WTC11 (cell line): Measurements from ENCODE around the gene LRRIQ1. TPM values are rescaled to one million over a fixed set of nuclear protein-coding genes. Genes with fewer than 3 reads are reported as not detected.
"Not testable (repeated sequence)": the region's sequence is repeated elsewhere in the genome, so short reads cannot be mapped to it uniquely, and the experiment has no call there.

Experiments used
- ATAC-seq: fragments of 200-7000 bp; cut with Tn5 transposase; 2 replicates; pipeline ENCODE4 v1.10.0; 2021; ENCODE audit warnings: mild to moderate bottlenecking, moderate library complexity
- CTCF ChIA-PET: fragments of 300-600 bp; sonication (Branson Sonifier 250); formaldehyde crosslinking; loops from one replicate; lab custom pipeline; 2021; ENCODE audit warnings: antibody characterized with exemption; lab: Charles Lee
- POLR2A ChIA-PET: fragments of 350-600 bp; sonication (Branson Sonifier 250); formaldehyde crosslinking; loops from one replicate; lab custom pipeline; 2021; ENCODE audit warnings: antibody characterized with exemption; lab: Charles Lee
- DNase-seq: peaks from one replicate; pipeline ENCODE4 v3.0.0; 2021; ENCODE audit warnings: low spot score
- H3K27ac Mint-ChIP-seq: 2 replicates; pipeline ENCODE4 v1.8.0; 2021; ENCODE audit warnings: mixed read lengths
- H3K27me3 Mint-ChIP-seq: 2 replicates; pipeline ENCODE4 v1.8.0; 2021; ENCODE audit warnings: low read depth, mild to moderate bottlenecking, moderate library complexity, mixed read lengths
- H3K36me3 Mint-ChIP-seq: 2 replicates; pipeline ENCODE4 v1.8.0; 2021; ENCODE audit warnings: mixed read lengths
- H3K4me1 Mint-ChIP-seq: 2 replicates; pipeline ENCODE4 v1.8.0; 2022; ENCODE audit warnings: mixed read lengths
- H3K4me3 Mint-ChIP-seq: 2 replicates; pipeline ENCODE4 v1.8.0; 2021; ENCODE audit warnings: mild to moderate bottlenecking, moderate library complexity, mixed read lengths
- H3K9me3 Mint-ChIP-seq: 2 replicates; pipeline ENCODE4 v1.8.0; 2021; ENCODE audit warnings: mixed read lengths
- AR ChIP-seq: fragments of 250-450 bp; sonication (Bioruptor Pico); IDR thresholded peaks from 2 replicates; pipeline ENCODE4 v1.9.0; 2021; ENCODE audit warnings: mild to moderate bottlenecking
- CDX4 ChIP-seq: fragments of 250-450 bp; sonication (Bioruptor Pico); IDR thresholded peaks from 2 replicates; pipeline ENCODE4 v1.9.0; 2021; ENCODE audit warnings: moderate library complexity, mild to moderate bottlenecking, inconsistent platforms, borderline replicate concordance
- E2F1 ChIP-seq: sonication (generic); formaldehyde crosslinking; IDR thresholded peaks from 2 replicates; pipeline ENCODE4 v1.8.0; 2022; ENCODE audit warnings: mild to moderate bottlenecking, missing genetic modification reagents
- E2F5 ChIP-seq: sonication (generic); formaldehyde crosslinking; IDR thresholded peaks from 2 replicates; pipeline ENCODE4 v1.8.1; 2022; ENCODE audit warnings: mild to moderate bottlenecking, moderate library complexity, missing genetic modification reagents
- EMX1 ChIP-seq: fragments of 250-450 bp; sonication (Bioruptor Pico); IDR thresholded peaks from 2 replicates; pipeline ENCODE4 v1.8.0; 2021; ENCODE audit warnings: mild to moderate bottlenecking
- FOXK1 ChIP-seq: sonication (generic); formaldehyde crosslinking; IDR thresholded peaks from 2 replicates; pipeline ENCODE4 v1.8.0; 2022; ENCODE audit warnings: mild to moderate bottlenecking, moderate library complexity, missing genetic modification reagents
- FOXP4 ChIP-seq: sonication (generic); formaldehyde crosslinking; IDR thresholded peaks from 2 replicates; pipeline ENCODE4 v1.8.0; 2022; ENCODE audit warnings: mild to moderate bottlenecking, missing genetic modification reagents
- KAT7 ChIP-seq: sonication (generic); formaldehyde crosslinking; IDR thresholded peaks from 2 replicates; pipeline ENCODE4 v1.8.1; 2023; ENCODE audit warnings: missing genetic modification reagents, mild to moderate bottlenecking, borderline replicate concordance
- OVOL2 ChIP-seq: fragments of 250-450 bp; sonication (Bioruptor Pico); IDR thresholded peaks from 2 replicates; pipeline ENCODE4 v1.9.0; 2021; ENCODE audit warnings: mild to moderate bottlenecking, borderline replicate concordance
- PRDM15 ChIP-seq: sonication (generic); formaldehyde crosslinking; IDR thresholded peaks from 2 replicates; pipeline ENCODE4 v1.8.0; 2022; ENCODE audit warnings: missing genetic modification reagents
- PREB ChIP-seq: sonication (generic); formaldehyde crosslinking; IDR thresholded peaks from 2 replicates; pipeline ENCODE4 v1.8.1; 2022; ENCODE audit warnings: mild to moderate bottlenecking, missing genetic modification reagents, moderate library complexity, borderline replicate concordance
- RELA ChIP-seq: sonication (generic); formaldehyde crosslinking; IDR thresholded peaks from 2 replicates; pipeline ENCODE4 v1.8.1; 2022; ENCODE audit warnings: missing genetic modification reagents, mild to moderate bottlenecking, borderline replicate concordance
- SOX15 ChIP-seq: fragments of 250-450 bp; sonication (Bioruptor Pico); IDR thresholded peaks from 2 replicates; pipeline ENCODE4 v1.9.0; 2021; ENCODE audit warnings: mild to moderate bottlenecking
- TEAD1 ChIP-seq: sonication (generic); formaldehyde crosslinking; IDR thresholded peaks from 2 replicates; pipeline ENCODE4 v1.8.0; 2022; ENCODE audit warnings: mild to moderate bottlenecking, missing genetic modification reagents
- USF2 ChIP-seq: sonication (generic); formaldehyde crosslinking; IDR thresholded peaks from 2 replicates; pipeline ENCODE4 v1.8.1; 2023; ENCODE audit warnings: mild to moderate bottlenecking, missing genetic modification reagents, moderate library complexity
- ZNF396 ChIP-seq: fragments of 250-450 bp; sonication (Bioruptor Pico); IDR thresholded peaks from 2 replicates; pipeline ENCODE4 v1.8.0; 2021; ENCODE audit warnings: mild to moderate bottlenecking, moderate library complexity, borderline replicate concordance
- ZNF532 ChIP-seq: fragments of 250-450 bp; sonication (Bioruptor Pico); IDR thresholded peaks from 2 replicates; pipeline ENCODE4 v1.9.0; 2021; ENCODE audit warnings: mild to moderate bottlenecking, borderline replicate concordance
- ZNF671 ChIP-seq: fragments of 250-450 bp; sonication (Bioruptor Pico); IDR thresholded peaks from 2 replicates; pipeline ENCODE4 v1.8.0; 2021; ENCODE audit warnings: mild to moderate bottlenecking
- total RNA-seq: library from RNA; stranded (reverse); gene quantifications from 3 replicates; pipeline ENCODE4 v1.2.3, GENCODE V29; 2021

The LRRIQ1 gene
- total RNA-seq, 1 experiment from 2014 or later, result 1.3 TPM

- H3K27ac Mint-ChIP-seq, result no peak overlapping the region
- no peak for ATAC-seq
- ChIA-PET POLR2A (no interaction called here), CTCF (no interaction called here)
- H3K4me3 Mint-ChIP-seq, result no peak overlapping the region
- H3K4me1 Mint-ChIP-seq, result no peaks in the 10 kb centered on the region
- peaks cover 48% of the 10 kb centered on the region for H3K9me3 Mint-ChIP-seq
- H3K27me3 Mint-ChIP-seq, result no peaks in the 10 kb centered on the region; the same call in 1 of the 2 replicates
- TF ChIP-seq ZNF396 (no peak), USF2 (CRISPR knock-in tag) (no peak), EMX1 (CRISPR knock-in tag) (no peak), E2F1 (CRISPR knock-in tag) (no peak), E2F5 (CRISPR knock-in tag) (no peak), PREB (CRISPR knock-in tag) (no peak), ZNF532 (CRISPR knock-in tag) (no peak), OVOL2 (CRISPR knock-in tag) (no peak), PRDM15 (CRISPR knock-in tag) (no peak), CDX4 (no peak), RELA (CRISPR knock-in tag) (no peak), FOXK1 (no peak), FOXP4 (CRISPR knock-in tag) (no peak), ZNF671 (no peak), AR (CRISPR knock-in tag) (no peak), KAT7 (no peak), TEAD1 (no peak), SOX15 (CRISPR knock-in tag) (no peak)
- peaks cover 29% of the 10 kb centered on the region for H3K36me3 Mint-ChIP-seq
- DNase-seq, result no peak
These were observed 170.4 kb downstream of the LRRIQ1 start for GRCh38 chr12:85206543-85206942.

GRCh38 chr12:85224339-85224738 is 188.2 kb downstream of the LRRIQ1 start:
- CTCF ChIA-PET, H3K27me3 Mint-ChIP-seq, H3K9me3 Mint-ChIP-seq, H3K27ac Mint-ChIP-seq, ATAC-seq, DNase-seq, H3K4me3 Mint-ChIP-seq, H3K36me3 Mint-ChIP-seq, POLR2A ChIA-PET, H3K4me1 Mint-ChIP-seq: not testable (repeated sequence)
